ENCODE results near the gene PNKD. TPM values are rescaled to one million over a fixed set of nuclear protein-coding genes. Genes with fewer than 3 reads are reported as not detected.

The PNKD gene
- total RNA-seq, 1 donor from 2014 or later, result 53.3 TPM

DNA sequence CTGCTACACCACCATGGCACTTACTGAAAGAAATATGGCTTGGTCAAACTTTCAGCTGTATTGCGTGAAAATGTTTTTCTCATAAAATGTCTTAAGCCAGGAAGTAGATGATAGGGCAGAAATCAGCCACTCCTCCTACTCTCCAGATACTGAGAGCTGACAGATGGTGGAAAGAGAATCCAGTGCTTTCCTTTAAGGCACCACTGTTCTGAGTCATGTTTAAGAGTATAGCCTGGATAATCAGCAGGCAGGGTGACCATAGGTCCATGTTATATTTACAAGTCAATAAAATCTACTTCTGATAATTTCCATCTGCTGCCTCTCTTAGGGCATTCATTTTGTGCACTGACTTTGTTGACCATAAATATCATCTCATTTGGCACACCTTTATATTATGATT is 31.4 kb upstream of the PNKD start:
- TF ChIP-seq, protein P1, sequence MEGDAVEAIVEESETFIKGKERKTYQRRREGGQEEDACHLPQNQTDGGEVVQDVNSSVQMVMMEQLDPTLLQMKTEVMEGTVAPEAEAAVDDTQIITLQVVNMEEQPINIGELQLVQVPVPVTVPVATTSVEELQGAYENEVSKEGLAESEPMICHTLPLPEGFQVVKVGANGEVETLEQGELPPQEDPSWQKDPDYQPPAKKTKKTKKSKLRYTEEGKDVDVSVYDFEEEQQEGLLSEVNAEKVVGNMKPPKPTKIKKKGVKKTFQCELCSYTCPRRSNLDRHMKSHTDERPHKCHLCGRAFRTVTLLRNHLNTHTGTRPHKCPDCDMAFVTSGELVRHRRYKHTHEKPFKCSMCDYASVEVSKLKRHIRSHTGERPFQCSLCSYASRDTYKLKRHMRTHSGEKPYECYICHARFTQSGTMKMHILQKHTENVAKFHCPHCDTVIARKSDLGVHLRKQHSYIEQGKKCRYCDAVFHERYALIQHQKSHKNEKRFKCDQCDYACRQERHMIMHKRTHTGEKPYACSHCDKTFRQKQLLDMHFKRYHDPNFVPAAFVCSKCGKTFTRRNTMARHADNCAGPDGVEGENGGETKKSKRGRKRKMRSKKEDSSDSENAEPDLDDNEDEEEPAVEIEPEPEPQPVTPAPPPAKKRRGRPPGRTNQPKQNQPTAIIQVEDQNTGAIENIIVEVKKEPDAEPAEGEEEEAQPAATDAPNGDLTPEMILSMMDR (conservative IDR thresholded peaks at IDR 0.05; ENCODE audit: low read depth, low read length), result no peak
- no peak for DNase-seq (ENCODE audit: low read depth)

DNA sequence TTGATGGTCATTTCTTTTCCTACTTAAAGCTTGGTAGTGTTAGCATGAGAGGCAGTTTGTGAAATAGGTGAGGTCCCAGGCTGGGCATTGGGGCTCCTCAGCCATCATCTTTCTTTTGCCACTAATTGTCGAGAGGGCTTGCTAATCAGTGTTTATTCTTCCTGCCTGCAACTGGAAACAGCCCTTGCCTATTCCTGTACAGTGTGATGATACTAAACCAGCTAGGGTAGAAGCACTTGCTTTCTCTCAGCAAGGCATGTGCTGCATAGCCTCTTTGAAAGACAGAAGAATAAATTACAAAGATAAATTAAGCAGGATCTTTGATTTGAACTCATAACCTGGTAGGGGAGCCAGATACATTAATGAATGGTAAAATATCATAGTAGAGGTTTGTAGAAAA is 26.1 kb upstream of the PNKD start:
- TF ChIP-seq, protein P1 (conservative IDR thresholded peaks at IDR 0.05; ENCODE audit: low read depth, low read length), result no peak
- H3K4me3 ChIP-seq (ENCODE audit: low read depth, low read length), result no peak overlapping the region
- DNase-seq (ENCODE audit: low read depth), result no peak

More for the DNA sequence above, 31.4 kb upstream of the PNKD start:
- no peak overlapping the region for H3K4me3 ChIP-seq (ENCODE audit: low read depth, low read length)

DNA sequence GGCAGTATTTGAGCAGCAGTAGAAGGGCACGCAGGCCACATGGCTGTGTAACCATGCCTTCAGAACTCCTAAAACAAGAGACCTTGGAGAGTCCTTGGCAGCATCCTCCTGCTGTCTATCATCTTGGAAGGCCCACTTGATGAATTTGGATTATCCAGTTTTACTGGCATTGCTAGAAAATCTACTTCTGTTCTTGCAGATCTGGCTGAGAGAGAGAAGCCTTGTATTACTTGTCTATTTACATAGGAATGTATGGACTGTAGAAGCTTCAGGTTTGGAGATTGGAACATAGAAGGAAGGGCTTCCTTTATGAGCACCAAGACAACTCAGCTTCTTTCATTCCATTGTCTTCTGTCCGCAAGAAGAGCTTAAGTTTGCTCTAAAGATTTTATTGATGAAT is 25.7 kb upstream of the PNKD start:
- H3K4me3 ChIP-seq (ENCODE audit: low read depth, low read length), result no peak overlapping the region
- DNase-seq (ENCODE audit: low read depth), result no peak
- TF ChIP-seq, protein P1 (conservative IDR thresholded peaks at IDR 0.05; ENCODE audit: low read depth, low read length), result no peak

DNA sequence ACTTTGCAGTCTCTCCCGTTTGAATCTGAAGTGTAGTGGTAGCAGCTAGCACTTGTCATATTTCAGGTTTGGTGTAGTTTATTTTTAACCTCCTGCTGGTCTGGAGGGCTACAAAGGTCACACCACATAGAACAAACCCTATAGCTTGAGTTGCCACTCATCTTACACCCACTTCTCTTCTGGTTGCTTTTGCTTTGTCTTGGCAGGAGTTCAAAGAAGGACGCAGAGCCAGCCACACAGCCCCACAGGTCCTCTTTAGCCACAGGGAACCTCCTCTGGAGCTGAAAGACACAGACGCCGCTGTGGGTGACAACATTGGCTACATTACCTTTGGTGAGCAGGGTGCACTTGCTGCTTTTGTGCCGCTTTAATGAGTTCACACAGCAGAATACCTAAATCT is 25.1 kb upstream of the PNKD start:
- DNase-seq (ENCODE audit: low read depth), result no peak
- TF ChIP-seq, protein P1 (conservative IDR thresholded peaks at IDR 0.05; ENCODE audit: low read depth, low read length), result no peak
- H3K4me3 ChIP-seq (ENCODE audit: low read depth, low read length), result no peak overlapping the region

DNA sequence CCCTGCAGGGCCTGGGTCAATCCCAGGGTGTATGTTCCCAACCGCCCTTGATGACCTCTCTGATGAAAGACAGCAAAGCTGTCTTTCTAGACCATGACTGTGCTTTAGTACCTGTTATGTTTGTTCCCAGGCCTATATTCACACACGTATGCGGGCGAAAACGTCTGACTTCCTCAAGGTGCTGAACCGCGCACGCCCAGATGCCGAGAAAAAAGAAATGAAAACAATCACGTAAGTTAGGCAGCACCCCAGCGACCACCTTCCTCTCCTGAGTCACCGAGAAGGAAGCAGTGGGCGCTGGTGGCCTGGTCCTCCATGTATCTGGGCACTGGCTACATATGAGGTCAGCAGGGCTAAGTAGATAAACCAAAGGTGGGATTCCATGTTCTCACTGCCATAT is 20.6 kb upstream of the PNKD start:
- DNase-seq (ENCODE audit: low read depth), result no peak
- TF ChIP-seq, protein P1 (conservative IDR thresholded peaks at IDR 0.05; ENCODE audit: low read depth, low read length), result no peak
- H3K4me3 ChIP-seq (ENCODE audit: low read depth, low read length), result no peak overlapping the region

DNA sequence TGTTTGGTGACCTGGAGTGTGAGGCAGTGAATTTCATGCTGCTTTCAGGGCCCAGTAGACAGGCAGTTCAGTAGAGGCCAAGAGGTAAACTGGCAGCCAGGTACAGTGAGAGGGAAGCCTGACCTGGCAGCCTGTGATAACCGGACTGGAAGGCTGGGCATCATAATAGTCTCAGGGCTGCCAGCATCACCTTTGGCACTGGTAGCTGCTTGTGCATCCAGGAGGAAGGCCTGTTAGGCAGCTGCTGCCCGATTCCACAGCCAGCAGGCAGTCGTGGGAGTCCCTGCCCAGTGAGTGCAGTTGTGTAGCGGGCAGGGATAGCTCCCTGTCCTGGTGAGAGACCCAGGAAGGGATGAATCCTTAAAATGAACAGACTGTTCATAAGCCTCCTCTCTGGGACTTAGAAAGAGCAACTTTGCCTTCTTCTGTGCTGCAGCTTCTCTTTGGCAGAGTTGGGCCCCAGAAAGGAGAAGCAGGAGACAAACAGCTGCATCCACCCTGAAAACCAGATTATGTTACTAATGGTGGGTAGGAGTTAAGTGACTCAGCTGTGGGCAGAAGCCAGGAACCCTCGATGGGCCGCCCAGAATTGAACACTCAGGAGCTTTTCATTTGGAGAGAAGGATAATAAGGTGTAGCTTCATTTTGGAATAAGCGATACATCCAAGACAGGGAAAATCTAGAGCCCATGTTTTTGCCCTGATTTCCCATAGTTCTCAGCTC is 17.6 kb upstream of the PNKD start:
- H3K4me3 ChIP-seq (ENCODE audit: low read depth, low read length), result no peak overlapping the region
- DNase-seq (ENCODE audit: low read depth), result no peak
- TF ChIP-seq, protein P1 (conservative IDR thresholded peaks at IDR 0.05; ENCODE audit: low read depth, low read length), result no peak

DNA sequence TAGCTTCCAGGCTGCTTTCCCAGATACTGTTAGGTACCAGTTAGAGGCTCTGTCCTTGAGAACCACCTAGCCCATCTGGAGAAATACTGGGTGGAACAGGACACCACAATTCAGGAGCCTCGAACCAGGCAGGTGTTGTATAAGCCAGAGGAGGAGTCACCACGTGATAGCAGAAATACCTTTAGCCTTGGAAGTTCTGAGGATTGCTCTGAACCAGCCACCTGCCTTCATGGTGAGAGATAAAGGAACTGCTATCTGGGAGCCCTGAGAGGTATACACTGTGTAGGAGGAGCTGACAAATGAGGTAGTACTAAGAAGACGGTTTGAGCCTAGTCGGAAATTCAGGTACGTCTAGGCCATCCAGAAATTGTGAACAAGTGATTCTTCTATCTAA is 17.1 kb upstream of the PNKD start:
- TF ChIP-seq, protein P1 (conservative IDR thresholded peaks at IDR 0.05; ENCODE audit: low read depth, low read length), result no peak
- no peak for DNase-seq (ENCODE audit: low read depth)
- H3K4me3 ChIP-seq (ENCODE audit: low read depth, low read length), result no peak overlapping the region
